ENCODE data around the gene DBNDD2.

The DBNDD2 gene

DNA sequence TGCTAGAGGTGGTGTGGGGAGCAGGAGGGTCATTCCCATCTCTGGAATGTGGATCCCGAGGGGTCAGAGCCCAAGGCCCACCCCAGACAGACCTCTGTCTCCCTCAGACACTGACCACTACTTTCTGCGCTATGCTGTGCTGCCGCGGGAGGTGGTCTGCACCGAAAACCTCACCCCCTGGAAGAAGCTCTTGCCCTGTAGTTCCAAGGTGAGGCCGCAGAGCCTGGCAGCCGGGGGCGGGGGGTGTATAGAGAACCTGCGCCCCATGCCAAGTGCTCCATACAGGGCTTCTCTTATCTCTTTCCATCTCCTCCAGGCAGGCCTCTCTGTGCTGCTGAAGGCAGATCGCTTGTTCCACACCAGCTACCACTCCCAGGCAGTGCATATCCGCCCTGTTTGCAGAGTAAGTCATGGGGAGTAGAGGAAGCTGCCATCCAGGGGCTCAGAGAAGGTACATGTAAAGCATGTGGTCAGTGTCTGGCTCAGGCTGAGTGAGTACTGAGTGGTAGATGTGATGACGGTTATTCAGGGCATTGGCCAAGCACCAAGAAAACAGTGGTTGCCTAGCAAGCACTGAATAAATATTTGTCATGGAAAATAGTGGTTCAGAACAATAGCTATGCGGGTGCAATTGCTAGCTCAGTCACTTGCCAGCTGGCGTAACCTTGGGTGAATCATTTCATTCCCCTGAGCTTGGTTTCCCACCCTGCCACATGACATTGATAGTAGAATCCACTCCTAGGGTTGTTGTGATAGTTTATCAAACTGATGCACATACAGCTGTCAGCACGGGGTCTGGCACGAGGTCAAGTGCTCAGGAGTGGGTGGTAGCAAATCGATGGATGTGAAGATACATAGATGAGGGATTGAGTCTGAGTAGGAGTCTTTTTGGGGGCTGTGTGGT, 11.4 kb downstream of the DBNDD2 start:
- no peak for DNase-seq

DNA sequence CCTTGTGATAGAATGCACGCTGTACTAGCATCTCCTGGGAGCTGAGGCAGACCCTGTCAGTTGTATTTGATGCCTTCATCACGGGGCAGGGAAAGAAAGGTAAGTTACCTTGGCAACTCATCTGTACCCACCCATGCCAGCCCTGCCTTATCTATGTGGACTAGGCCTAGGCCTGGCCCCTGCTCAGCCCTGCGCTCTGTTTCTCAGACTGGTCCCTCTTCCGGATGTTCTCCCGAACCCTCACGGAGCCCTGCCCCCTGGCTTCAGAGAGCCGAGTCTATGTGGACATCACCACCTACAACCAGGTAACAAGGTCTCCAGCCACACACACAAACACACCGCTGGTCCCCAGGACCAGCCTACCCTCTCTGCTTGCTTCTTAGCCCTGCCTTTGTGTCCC, 12.0 kb downstream of the DBNDD2 start:
- DNase-seq = no peak

DNA sequence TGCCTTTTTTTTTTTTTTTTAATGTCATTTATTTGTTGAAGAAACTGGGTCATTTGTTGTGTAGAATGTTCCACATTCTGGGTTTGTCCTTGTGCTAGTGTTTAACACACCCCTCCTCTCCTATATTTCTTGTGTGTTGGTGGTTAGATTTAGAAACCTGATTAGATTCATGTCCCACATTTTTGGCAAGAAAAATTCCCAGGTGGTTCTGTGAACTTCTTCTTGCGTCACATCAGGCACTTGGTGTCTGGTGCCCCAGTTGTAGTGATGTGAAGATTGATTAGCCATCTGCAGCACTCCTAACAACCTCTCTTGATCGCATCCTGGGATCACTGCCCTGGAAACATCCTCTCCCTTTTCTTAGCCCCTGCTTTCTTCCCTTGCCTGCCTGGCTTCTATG, 15.6 kb downstream of the DBNDD2 start:
- DNase-seq = no peak

DNA sequence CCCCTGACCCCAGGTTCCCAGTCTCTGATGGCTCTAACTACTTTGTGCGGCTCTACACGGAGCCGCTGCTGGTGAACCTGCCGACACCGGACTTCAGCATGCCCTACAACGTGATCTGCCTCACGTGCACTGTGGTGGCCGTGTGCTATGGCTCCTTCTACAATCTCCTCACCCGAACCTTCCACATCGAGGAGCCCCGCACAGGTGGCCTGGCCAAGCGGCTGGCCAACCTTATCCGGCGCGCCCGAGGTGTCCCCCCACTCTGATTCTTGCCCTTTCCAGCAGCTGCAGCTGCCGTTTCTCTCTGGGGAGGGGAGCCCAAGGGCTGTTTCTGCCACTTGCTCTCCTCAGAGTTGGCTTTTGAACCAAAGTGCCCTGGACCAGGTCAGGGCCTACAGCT, 17.5 kb downstream of the DBNDD2 start:
- no peak for DNase-seq

DNA sequence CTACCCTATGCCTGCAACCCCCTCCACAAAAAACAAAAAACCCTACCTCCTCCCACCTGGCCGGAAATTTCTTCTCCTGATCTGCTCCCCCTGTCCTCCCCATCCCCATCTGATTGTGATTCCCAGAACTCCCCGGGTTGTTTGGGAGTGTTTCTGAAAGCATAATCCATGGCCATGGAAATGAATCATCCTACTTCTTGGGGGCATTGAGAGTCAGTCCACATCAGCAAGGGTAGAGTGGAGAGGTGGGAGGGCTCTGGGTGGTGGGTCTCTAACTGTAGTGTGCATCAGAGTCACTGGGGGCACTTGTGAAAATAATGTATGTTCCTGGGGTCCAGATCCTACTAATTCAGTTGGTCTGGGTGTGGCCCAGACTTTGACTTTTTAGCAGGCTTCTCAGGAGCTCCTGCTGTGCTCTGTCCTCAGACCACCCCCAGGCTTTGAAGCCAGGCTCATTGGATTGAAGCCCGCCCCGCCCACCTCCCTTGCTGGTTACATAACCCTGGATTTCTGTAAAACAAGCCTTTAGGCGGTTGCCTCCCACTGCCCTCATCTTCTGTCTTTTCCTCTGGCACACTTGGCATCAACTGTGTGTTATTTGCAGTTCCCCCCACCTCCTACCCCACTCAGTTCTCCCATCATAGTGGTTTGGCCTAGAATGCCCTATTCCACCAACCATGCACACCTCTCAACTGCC, 18.4 kb downstream of the DBNDD2 start:
- DNase-seq = no peak

DNA sequence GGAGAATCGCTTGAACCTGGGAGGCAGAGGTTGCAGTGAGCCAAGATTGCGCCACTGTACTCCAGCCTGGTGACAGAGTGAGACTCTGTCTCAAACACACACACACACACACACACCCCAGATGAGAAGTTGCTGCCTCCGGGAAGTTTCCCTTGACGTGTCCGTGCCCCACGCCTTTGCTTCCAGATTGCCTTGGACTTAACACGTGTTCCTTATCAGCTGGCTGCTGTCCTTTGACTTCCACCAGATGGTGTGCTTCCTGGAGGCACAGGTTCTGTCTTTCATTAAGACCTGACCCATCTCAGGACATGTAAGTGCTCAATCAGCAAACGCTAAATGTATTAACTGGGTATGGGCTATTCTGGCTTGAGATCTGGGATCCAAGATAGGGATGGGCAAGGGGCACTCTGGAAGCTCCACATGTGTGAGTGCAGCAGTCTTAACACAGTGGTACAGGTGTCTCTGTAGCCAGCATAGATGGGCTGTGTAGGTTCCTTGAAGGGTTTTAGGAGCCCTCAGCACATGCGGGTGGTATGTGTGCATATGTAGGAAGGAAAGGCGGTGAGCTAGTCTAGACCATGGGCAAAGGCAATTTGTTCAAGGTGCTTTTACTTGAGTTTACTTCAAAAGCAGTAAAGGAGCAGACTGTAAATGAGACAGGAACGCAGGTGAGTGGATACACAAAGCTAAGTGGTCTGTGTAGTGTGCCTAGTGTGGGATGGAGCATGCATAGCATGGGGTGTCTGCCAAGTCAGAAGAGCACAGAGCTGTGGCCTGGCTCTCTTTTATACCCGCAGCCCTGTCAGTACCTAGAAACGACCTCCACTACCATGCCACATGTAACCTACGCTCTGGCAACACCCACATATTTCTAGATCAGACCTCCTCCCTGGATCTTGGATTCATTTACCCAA, 19.4 kb downstream of the DBNDD2 start:
- no peak for DNase-seq

DNA sequence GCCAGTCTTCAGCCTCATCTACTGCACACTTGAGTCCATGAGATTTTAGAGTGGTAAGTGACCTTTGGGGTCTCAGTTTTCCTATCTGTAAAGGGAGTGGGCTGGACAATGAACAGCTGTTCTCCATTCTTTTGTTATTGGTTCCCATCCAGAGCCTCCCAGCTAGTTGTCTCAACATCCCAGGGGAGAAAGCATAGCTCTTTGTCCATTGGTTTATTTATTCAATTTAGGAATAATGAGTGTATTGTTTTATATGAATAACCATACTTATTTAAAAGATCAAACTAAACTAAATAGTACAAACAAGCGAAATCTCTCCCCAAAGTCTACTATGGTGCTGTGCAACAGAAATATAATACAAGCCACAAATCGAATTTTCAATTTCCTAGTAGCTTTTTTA, 21.5 kb downstream of the DBNDD2 start:
- no peak for DNase-seq

DNA sequence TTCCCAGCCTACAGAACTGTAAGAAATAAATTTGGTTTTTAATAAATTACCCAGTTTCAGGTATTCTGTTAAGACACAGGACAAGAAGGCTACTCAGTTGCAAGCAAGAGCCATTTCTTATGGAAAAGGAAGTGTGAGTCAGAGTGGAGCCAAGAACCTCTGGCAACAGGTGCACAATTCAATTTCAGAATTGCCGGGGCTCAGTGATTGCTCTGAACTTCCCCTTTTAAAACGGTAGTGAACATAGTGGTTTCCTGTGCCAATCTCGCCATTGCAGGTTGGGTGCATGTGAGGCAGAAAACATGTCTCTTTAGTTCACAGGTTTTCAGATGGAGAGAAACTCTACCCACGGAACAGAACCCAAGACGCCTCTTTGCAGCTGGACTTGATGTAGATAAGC, 24.2 kb downstream of the DBNDD2 start:
- no peak for DNase-seq

DNA sequence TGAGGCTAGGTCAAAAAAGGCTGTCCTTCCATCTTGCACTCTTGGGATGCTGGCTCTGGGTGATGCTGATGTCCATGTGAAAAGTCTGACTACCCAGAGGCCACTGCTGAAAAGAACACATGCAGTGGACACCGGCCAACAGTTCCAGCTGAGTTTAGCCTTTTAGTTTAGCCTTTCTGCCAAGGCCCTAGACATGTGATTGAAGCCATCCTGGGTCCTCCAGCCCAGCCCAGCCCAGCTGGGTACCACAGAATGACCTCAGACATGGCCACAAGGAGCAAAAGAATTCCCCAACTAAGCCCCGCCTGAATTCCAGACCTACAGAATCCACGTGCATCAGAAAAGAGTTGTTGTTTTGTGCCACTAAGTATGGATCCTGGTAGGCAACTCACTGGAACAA, 25.2 kb downstream of the DBNDD2 start:
- DNase-seq = no peak

DNA sequence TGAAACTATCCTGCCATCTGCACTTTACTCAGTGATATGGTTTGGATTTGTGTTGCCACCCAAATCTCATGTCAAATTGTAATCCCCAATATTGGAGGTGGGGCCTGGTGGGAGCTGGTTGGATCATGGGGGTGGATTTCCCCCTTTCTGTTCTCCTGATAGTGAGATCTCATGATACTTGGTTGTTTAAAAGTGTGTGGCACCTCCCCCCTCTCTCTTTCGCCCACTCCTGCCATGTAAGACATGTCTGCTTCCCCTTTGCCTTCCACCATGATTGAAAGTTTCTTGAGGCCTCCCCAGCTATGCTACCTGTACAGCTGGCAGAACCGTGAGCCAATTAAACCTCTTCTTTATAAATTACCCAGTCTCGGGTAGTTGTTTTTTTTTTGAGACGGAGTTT, 25.9 kb downstream of the DBNDD2 start:
- DNase-seq = no peak

DNA sequence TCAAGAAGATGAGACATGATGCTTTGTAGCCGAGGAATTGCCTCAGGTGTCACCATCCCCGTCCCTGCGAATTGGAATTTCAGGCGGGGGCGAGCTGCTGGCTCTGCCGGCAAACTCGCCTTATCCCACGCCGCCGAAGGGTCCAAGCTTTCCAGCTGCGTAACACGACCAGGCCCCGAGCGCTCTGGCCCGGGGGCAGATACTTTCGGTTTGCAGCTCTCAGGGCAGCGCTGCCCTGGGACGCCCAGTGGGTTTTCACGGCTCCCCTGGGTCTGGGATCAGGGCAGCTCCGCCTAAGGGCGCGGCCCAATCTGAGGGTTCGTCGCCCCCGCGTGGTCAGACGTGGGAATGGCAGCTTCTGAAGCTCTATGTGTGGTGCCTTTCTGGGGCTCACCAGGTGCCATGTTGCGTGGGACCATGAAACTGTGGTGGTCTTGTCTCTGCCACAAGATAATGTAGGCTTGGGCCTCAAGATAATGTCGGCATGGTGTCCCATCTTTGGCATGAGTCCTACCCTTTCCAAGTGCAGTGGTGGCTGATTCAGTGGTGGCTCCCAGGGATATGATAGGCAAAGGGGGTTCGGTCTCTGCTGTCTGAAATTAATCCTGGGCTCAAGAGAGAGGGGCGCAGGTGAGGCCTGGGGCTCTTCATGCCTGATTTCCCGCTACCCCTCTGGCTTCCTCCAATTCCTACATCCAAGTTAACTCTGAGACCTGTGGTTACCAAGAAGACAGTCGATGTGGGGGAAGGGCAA, 28.8 kb downstream of the DBNDD2 start:
- DNase-seq = peak; percentile 57

DNA sequence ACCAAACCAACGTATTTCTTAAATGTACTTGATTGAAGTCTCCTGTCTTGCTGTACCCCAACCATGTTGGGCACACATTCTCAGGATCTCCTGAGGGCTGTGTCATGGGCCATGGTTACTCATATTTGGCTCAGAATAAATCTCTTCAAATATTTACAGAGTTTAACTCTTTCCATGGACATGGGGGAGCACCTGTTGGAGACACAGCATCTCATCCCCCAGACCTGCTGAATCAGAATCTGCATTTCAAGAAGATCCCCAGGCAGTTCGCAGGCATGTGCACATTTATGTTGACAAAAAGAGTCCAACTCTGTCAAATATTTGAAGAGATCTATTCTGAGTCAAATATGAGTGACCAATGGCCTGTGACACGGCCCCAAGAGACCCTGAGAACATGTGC, 32.3 kb downstream of the DBNDD2 start:
- DNase-seq = no peak

DNA sequence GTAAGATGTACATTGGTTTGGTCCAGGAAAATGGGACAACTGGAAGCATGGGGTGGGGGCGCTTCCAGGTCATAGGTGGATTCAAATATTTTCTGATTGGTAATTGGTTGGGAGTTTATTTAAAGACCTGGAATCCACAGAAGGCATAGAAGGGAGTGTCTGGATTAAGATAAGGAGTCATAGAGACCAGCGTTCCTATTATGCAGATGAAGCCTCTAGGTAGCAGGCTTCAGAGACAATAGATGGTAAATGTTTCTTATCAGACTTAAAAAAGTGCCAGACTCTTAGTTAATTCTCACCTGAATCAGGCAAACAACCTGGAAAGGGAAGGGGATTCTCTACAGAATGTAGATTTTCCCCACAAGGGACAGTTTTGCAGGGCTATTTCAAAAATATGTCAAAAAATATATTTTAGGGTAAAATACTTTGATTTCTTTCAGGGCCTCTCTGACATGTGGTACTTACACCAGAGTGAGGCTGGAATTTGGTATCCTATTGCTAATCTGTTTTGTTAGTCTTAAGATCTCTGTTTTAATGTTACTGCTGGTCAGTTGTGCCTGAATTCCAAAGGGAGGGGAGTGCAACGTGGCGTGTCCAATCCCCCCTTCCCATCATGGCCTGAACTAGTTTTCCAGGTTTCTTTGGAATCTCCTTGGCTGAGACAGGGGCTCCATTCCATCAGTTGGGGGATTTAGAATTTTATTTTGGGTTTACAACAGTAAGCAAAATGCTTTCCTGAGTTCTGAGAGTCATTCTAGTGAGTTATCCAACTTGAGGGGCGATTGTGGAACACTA, 33.0 kb downstream of the DBNDD2 start:
- DNase-seq = no peak

DNA sequence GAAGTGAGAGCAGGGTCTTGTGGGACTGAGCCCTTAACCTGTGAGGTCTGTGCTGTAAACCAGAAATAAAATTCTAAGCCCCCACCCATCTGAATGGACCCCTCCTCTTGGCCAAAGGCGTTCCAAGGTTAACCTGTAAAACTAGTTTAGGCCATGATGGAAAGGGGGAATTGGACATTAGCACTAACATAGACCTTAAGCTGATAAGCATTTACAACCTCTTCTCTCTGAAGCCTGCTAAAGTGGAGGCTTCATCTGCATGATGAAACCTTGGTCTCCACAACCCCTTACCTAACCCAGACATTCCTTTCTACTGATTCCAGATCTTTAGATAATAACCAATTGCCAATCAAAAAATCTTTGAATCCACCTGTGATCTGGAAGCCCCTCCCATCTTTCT, 33.7 kb downstream of the DBNDD2 start:
- DNase-seq = no peak

DNA sequence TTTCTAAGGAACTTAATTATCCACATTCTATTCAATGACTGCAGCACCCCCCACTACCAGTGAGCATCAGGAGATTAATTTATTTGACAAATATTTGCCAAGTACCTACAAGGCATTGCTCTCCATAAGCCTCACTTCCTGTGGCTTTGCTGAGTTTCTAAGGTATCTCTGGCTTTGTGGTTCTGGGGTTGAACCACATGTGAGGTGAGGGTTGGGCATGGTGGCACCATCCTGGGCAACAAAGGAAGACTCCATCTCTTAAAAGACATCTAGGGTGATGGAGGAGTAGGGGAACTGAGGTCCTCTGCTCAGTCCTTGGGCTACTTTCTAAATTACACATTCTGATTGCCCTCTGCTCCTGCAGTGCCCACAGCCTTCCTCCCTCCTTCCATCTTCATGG, 36.0 kb downstream of the DBNDD2 start:
- DNase-seq = no peak

DNA sequence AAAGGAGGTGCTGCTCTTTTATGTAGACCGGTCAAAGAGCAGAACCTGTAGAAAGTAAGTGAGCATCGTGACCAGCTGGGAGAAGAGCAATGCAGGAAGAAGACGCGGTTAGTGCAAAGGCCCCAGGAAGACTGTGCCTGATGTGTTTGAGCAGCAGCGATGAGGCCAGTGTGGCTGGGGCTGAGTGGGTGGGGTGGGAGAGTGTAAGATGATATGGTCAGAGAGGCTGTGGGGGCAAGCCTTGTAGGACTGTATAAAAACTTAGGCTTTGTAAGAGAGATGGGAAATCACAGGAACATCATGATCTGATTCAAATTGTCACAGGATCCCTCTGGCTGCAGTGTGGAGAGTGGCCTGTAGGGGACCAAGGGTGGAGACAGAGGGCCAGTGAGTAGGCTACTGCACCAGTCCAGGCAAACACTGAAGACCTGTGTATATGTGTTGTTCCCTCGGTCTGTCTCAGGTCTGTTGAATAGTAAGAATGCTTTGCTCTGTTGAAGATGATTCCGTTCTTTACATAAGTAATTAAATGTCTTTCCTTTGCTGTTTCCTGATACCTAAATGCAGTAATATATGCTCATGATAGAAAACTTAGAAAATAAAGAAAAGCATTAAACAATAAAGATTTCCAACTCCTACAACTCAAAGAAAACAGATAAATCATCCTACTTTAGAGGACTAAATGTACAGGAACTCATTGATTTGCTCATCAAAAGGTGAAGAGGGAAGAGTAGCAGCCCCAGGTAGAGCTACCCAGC, 37.9 kb downstream of the DBNDD2 start:
- DNase-seq = no peak

DNA sequence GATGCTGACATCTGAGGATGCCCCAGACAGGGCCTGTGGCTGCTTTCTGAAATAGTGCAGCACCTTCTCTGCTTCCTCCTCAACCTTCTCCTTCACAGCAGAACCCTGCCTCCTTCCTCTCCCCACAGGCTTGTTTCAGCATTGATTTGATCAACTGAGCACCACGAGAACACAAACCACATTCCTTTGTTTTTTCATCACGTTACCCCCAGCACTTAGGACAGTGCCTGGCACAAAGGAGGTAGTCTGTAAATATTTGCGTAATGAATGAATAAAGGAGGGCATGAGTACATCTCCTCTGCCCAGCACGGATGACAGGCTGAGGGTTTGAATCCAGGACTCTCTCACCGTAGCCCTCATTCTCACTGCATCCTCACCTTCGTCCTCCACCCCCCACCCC, 40.2 kb downstream of the DBNDD2 start:
- no peak for DNase-seq

DNA sequence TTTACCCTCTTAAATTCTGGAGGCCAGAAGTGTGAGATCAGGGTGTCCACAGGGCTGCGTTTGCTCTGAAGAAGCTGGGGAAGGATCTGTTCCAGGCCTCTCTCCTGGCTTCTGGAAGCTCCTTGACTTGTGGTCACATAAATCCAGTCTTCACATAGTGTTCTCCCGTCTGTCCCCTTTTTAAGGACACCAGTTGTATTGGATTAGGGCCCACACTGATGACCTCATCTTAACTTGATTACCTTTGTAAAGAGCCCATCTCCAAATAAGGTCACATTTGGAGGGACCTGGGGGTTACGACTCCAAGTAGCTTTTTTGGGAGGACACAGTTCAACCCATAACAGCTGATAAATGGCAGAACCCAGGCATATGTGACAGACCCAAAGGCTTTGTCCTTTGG, 41.4 kb downstream of the DBNDD2 start:
- no peak for DNase-seq

DNA sequence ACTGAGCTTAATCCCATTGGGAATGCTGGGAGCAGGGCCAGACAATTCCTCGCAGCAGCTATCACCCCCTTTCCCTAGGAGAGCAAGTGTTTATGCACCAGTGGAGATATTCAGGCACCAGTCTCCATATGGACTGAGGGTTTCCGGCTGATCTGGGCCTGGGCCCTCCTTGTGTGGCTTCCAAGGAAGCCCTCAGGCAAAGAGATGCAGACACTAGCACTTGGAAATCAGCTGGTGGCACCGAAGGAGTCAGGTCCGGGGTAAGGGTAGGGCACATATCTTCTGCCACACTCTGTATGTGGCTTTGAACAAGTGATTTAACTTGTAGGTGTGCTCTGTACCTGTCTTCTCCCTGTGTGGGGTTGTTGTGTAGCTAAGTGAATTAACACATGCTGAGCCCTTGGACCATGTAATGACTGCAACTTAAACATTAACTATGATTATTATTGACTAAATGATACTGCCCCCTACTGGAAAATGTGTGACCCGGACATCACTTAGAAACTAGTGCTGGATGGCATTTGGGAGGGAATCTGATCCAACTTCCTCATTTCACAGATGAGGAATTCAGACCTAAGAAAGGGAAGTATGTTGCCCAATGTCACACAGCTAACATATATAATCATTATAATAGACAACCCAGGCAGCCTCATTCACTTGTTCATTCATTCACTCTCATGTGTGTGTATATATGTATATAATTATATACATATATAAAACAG, 42.2 kb downstream of the DBNDD2 start:
- peak; percentile 1 for DNase-seq

DNA sequence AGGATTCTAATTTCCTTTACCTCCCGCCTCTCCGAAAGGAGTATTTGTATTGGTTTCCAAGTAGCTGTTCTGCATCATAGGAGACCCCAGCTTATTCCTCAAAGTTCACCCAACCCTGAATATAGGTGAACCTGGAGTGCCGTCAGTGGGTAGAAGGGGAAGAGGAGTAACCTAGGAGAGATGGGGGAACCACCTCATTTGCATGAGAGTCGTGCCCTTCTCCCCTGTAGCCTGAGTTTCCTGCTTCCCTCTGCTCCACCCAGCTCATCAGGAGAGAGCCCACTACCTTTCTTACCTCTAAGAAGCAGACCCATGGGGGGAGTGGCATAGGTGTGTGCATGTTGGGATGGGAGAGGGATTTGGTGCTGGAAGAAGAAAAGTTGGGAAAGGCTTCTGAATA, 44.1 kb downstream of the DBNDD2 start:
- DNase-seq = no peak

All from DMS79 treated with DMSO at 0.1 percent for 48 hours (cell line).